ENCODE data around the gene TNFRSF4. TPM values are rescaled to one million over a fixed set of nuclear protein-coding genes. Genes with fewer than 3 reads are reported as not detected.

TNFRSF4 gene
- total and polyA plus RNA-seq, 10 of the 15 experiments (the other 5 are each of a cell fraction or from before 2014, with no cell fraction given): 0.05 to 7.3 (median 2.5) TPM; not detected in 1

GRCh38 chr1:1212780-1213344, 1.1 kb downstream of the TNFRSF4 start:
- Histone ChIP-seq H3K36me3 (ENCODE audit: control insufficient read depth in 2 of 2, insufficient read depth in 2 of 2, low read length in 1 of 2) (peaks cover 0 to 10% of the 10 kb centered on the region in 2 experiments; a peak in 3 of 4 replicates), H4K20me1 (ENCODE audit: control insufficient read depth, insufficient read depth) (no peaks in the 10 kb centered on the region), H3K79me2 (ENCODE audit: control insufficient read depth, insufficient read depth, low read length) (no peaks in the 10 kb centered on the region), H3K4me3 (peak overlapping the region; percentile 27; the same call in 1 of the 2 replicates), H3K27me3 (replicated peaks in 1 of 2; ENCODE audit: control insufficient read depth in 2 of 2, insufficient read depth in 2 of 2, low read length in 1 of 2) (no peaks in the 10 kb centered on the region), H3K4me2 (ENCODE audit: control insufficient read depth, insufficient read depth) (peak overlapping the region; percentile 62), H3K27ac (ENCODE audit: control insufficient read depth, insufficient read depth) (peak overlapping the region; percentile 25; the same call in 1 of the 2 replicates), H3K9me3 (replicated peaks; ENCODE audit: control insufficient read depth, insufficient read depth, low read length) (no peaks in the 10 kb centered on the region; the same call in 2 of the 3 replicates), H3K4me1 (ENCODE audit: control insufficient read depth, insufficient read depth, low read length) (peaks cover 38% of the 10 kb centered on the region), H3K9ac (ENCODE audit: control insufficient read depth, insufficient read depth, low read length) (peak overlapping the region; percentile 35; the same call in 1 of the 2 replicates), H2AFZ (ENCODE audit: control insufficient read depth, low read depth, low read length) (peak overlapping the region; percentile 7; the same call in 1 of the 2 replicates)
- BruUV-seq (replicated peaks): no TSS peak
- DNase-seq (ENCODE audit: low read depth, low spot score) (no peak), FAIRE-seq (no peak), ATAC-seq (peak; percentile 70)
- ChIA-PET RAD21 (ENCODE audit: unreplicated experiment) (interaction anchor here (0.6 to 2.1 kb wide), 6 partner anchors 18 to 206 kb away, joined by 3 to 10 read pairs (median 4); no protein-coding TSS in a partner anchor), CTCF (interaction anchor here (0.6 to 2.2 kb wide), 2 partner anchors 18 to 24 kb away, joined by 3 to 8 read pairs; no protein-coding TSS in a partner anchor), POLR2A (interaction anchor here (0.8 to 2.2 kb wide), 2 partner anchors 18 to 41 kb away, joined by 3 to 7 read pairs; no protein-coding TSS in a partner anchor), SMC1A (ENCODE audit: uncharacterized antibody, unreplicated experiment) (interaction anchor here (0.6 to 1.4 kb wide), 2 partner anchors 25 to 90 kb away, joined by 3 read pairs; no protein-coding TSS in a partner anchor)
- WGBS (ENCODE audit: insufficient coverage, insufficient replicate concordance, low lambda C conversion rate, missing lambda C conversion rate): 4% methylated on average over 23 of the region's 24 CpGs
- intact Hi-C loops (cut with micrococcal nuclease; ENCODE audit: unreplicated experiment): no loop called here
- in situ Hi-C loops (cut with MboI): no loop called here
- peak; percentile 80; the same call in 1 of the 2 replicates for TF ChIP-seq TCF12 (IDR thresholded peaks at IDR 0.05; ENCODE audit: low read depth, low read length)
- 0 out of 2 replicates have a peak, but pooled peaks have one; percentile 16 for TF ChIP-seq ATF7 (IDR thresholded peaks at IDR 0.05; ENCODE audit: low read depth)
- TF ChIP-seq IKZF1 (conservative IDR thresholded peaks at IDR 0.05): peak; percentile 63
- TF ChIP-seq RELB (IDR thresholded peaks at IDR 0.05; ENCODE audit: low read depth): 0 out of 2 replicates have a peak, but pooled peaks have one; percentile 31
- TF ChIP-seq SP1 (IDR thresholded peaks at IDR 0.05; ENCODE audit: low read depth, low read length): peak; percentile 20
- peak; percentile 33 to 50; a peak in 2 of 4 replicates for TF ChIP-seq IKZF2 (IDR thresholded peaks at IDR 0.05)
- no peak for TF ChIP-seq EZH2 (IDR thresholded peaks at IDR 0.05; ENCODE audit: borderline replicate concordance, control insufficient read depth, low read depth, low read length)
- 0 out of 2 replicates have a peak, but pooled peaks have one; percentile 21 for TF ChIP-seq NKRF (conservative IDR thresholded peaks at IDR 0.05)
- TF ChIP-seq NR2F1 (conservative IDR thresholded peaks at IDR 0.05): peak; percentile 54
- 0 out of 2 replicates have a peak, but pooled peaks have one; percentile 19 for TF ChIP-seq PAX5 (IDR thresholded peaks at IDR 0.05; ENCODE audit: borderline replicate concordance, low read depth, low read length)
- TF ChIP-seq MTA2 (IDR thresholded peaks at IDR 0.05; ENCODE audit: low read depth): peak; percentile 53; the same call in 1 of the 2 replicates
- TF ChIP-seq NBN (IDR thresholded peaks at IDR 0.05): 0 out of 2 replicates have a peak, but pooled peaks have one; percentile 38
- TF ChIP-seq FOS (IDR thresholded peaks at IDR 0.05; ENCODE audit: borderline replicate concordance, extremely low read depth, insufficient read length): no peak
- TF ChIP-seq RFX5 (IDR thresholded peaks at IDR 0.05; ENCODE audit: low read depth, low read length): no peak
- 0 out of 2 replicates have a peak, but pooled peaks have one; percentile 12 for TF ChIP-seq CHD2 (IDR thresholded peaks at IDR 0.05; ENCODE audit: borderline replicate concordance, low read depth, low read length)
- TF ChIP-seq TAF1 (IDR thresholded peaks at IDR 0.05; ENCODE audit: borderline replicate concordance, low read depth, low read length): no peak
- peak; percentile 52 to 73; a peak in 3 of 4 replicates for TF ChIP-seq BHLHE40 (IDR thresholded peaks at IDR 0.05; ENCODE audit: borderline replicate concordance in 1 of 2, low read depth in 2 of 2, low read length in 1 of 2)
- TF ChIP-seq RUNX3 (IDR thresholded peaks at IDR 0.05; ENCODE audit: low read length): peak; percentile 16; the same call in 1 of the 2 replicates
- no peak for TF ChIP-seq POLR2A (IDR thresholded peaks at IDR 0.05; ENCODE audit: low read depth, low read length)
- peak in 1 of 2 experiments; percentile 31; a peak in 1 of 3 replicates for TF ChIP-seq EGR1 (IDR thresholded peaks at IDR 0.05; ENCODE audit: borderline replicate concordance in 1 of 2, low read depth in 2 of 2, low read length in 2 of 2)
- TF ChIP-seq POU2F2 (IDR thresholded peaks at IDR 0.05; ENCODE audit: borderline replicate concordance, low read depth, low read length): 0 out of 3 replicates have a peak, but pooled peaks have one; percentile 10
